ES-I3 (cell line): ENCODE measurements around the gene B4GALT1.
"Not testable (repeated sequence)": the region's sequence is repeated elsewhere in the genome, so short reads cannot be mapped to it uniquely, and the experiment has no call there.

Source experiments
- H3K36me3 ChIP-seq: 2 replicates; pipeline ENCODE4 v1.6.1; 2013; ENCODE audit warnings: mild to moderate bottlenecking, low read length, control low read depth, moderate library complexity; ENCODE audit not compliant: insufficient read depth
- H3K4me1 ChIP-seq: 2 replicates; pipeline ENCODE4 v1.6.1; 2013; ENCODE audit warnings: mild to moderate bottlenecking, control low read depth, low read length; ENCODE audit not compliant: insufficient read depth
- H3K9ac ChIP-seq: 2 replicates; pipeline ENCODE4 v1.6.1; 2013; ENCODE audit warnings: low read depth, mild to moderate bottlenecking, low read length, moderate library complexity
- H3K9me3 ChIP-seq: 2 replicates; pipeline ENCODE4 v1.6.1; 2013; ENCODE audit warnings: mild to moderate bottlenecking, low read length, moderate library complexity; ENCODE audit not compliant: control insufficient read depth, insufficient read depth

B4GALT1 gene

GRCh38 chr9:33105504-33105903, 61.6 kb downstream of the B4GALT1 start:
- Histone ChIP-seq H3K4me1 (peaks cover 23% of the 10 kb centered on the region), H3K9ac (no peak overlapping the region), H3K36me3 (no peaks in the 10 kb centered on the region), H3K9me3 (no peaks in the 10 kb centered on the region)

- Histone ChIP-seq H3K36me3 (no peaks in the 10 kb centered on the region), H3K9ac (no peak overlapping the region), H3K4me1 (peaks cover 23% of the 10 kb centered on the region), H3K9me3 (no peaks in the 10 kb centered on the region)
Observed at GRCh38 chr9:33104401-33104800, 62.7 kb downstream of the B4GALT1 start.

GRCh38 chr9:33103501-33104281, 63.4 kb downstream of the B4GALT1 start:
- H3K4me1 ChIP-seq, result peaks cover 23% of the 10 kb centered on the region
- no peaks in the 10 kb centered on the region for H3K36me3 ChIP-seq
- no peaks in the 10 kb centered on the region for H3K9me3 ChIP-seq
- H3K9ac ChIP-seq, result no peak overlapping the region

GRCh38 chr9:33102551-33103210, 64.5 kb downstream of the B4GALT1 start:
- peaks cover 20% of the 10 kb centered on the region for H3K4me1 ChIP-seq
- H3K9ac ChIP-seq, result no peak overlapping the region
- H3K36me3 ChIP-seq, result no peaks in the 10 kb centered on the region
- H3K9me3 ChIP-seq, result no peaks in the 10 kb centered on the region

GRCh38 chr9:33101104-33101951, 65.8 kb downstream of the B4GALT1 start:
- Histone ChIP-seq H3K4me1 (peaks cover 8% of the 10 kb centered on the region; the same call in 1 of the 2 replicates), H3K9ac (no peak overlapping the region), H3K9me3 (no peaks in the 10 kb centered on the region), H3K36me3 (no peaks in the 10 kb centered on the region)

GRCh38 chr9:33099754-33100153, 67.4 kb downstream of the B4GALT1 start:
- H3K36me3 ChIP-seq, result no peaks in the 10 kb centered on the region
- no peak overlapping the region for H3K9ac ChIP-seq
- H3K4me1 ChIP-seq, result peaks cover 8% of the 10 kb centered on the region; the same call in 1 of the 2 replicates
- no peaks in the 10 kb centered on the region for H3K9me3 ChIP-seq

- Histone ChIP-seq H3K36me3 (no peaks in the 10 kb centered on the region), H3K4me1 (no peaks in the 10 kb centered on the region), H3K9ac (no peak overlapping the region), H3K9me3 (no peaks in the 10 kb centered on the region)
Observed at GRCh38 chr9:33097192-33097591, 69.9 kb downstream of the B4GALT1 start.

- Histone ChIP-seq H3K9me3 (no peaks in the 10 kb centered on the region), H3K36me3 (no peaks in the 10 kb centered on the region), H3K9ac (no peak overlapping the region), H3K4me1 (no peaks in the 10 kb centered on the region)
Observed at GRCh38 chr9:33092634-33093033, 74.5 kb downstream of the B4GALT1 start.

GRCh38 chr9:33085672-33086071, 81.5 kb downstream of the B4GALT1 start:
- not testable (repeated sequence) for H3K9me3 ChIP-seq, H3K9ac ChIP-seq, H3K4me1 ChIP-seq, H3K36me3 ChIP-seq

GRCh38 chr9:33082538-33083326, 84.4 kb downstream of the B4GALT1 start:
- Histone ChIP-seq H3K36me3 (no peaks in the 10 kb centered on the region), H3K4me1 (0 out of 2 replicates have a peak, but pooled peaks cover 6% of the 10 kb centered on the region), H3K9ac (no peak overlapping the region), H3K9me3 (no peaks in the 10 kb centered on the region)

- Histone ChIP-seq H3K9me3 (no peaks in the 10 kb centered on the region), H3K9ac (no peak overlapping the region), H3K36me3 (no peaks in the 10 kb centered on the region), H3K4me1 (0 out of 2 replicates have a peak, but pooled peaks cover 6% of the 10 kb centered on the region)
Observed at GRCh38 chr9:33082128-33082527, 85.0 kb downstream of the B4GALT1 start.

GRCh38 chr9:33081128-33081851, 85.8 kb downstream of the B4GALT1 start:
- Histone ChIP-seq H3K4me1 (0 out of 2 replicates have a peak, but pooled peaks cover 6% of the 10 kb centered on the region), H3K9ac (peak overlapping the region; percentile 38; the same call in 1 of the 2 replicates), H3K36me3 (no peaks in the 10 kb centered on the region), H3K9me3 (no peaks in the 10 kb centered on the region)

GRCh38 chr9:33080534-33080933, 86.6 kb downstream of the B4GALT1 start:
- H3K36me3 ChIP-seq, result no peaks in the 10 kb centered on the region
- no peaks in the 10 kb centered on the region for H3K9me3 ChIP-seq
- H3K4me1 ChIP-seq, result peaks cover 9% of the 10 kb centered on the region; the same call in 1 of the 2 replicates
- H3K9ac ChIP-seq, result no peak overlapping the region
